Nephron (organoid): Measurements from ENCODE around the gene HYDIN.
A peak's percentile ranks its signal among the peaks of the same experiment; 100 is the strongest.

Experiments used
- H3K27ac Mint-ChIP-seq, 3 experiments: 2 replicates each; pipeline ENCODE4 v1.8.0; 2020; ENCODE audit warnings: mixed read lengths in 3 of 3, mild to moderate bottlenecking in 2 of 3, moderate library complexity in 1 of 3
- H3K27me3 Mint-ChIP-seq: 2 replicates; pipeline ENCODE4 v1.8.0; 2021; ENCODE audit warnings: low read depth, mild to moderate bottlenecking, moderate library complexity, mixed read lengths
- H3K36me3 Mint-ChIP-seq: 2 replicates; pipeline ENCODE4 v1.8.0; 2020; ENCODE audit warnings: low read depth, mixed read lengths
- H3K4me1 Mint-ChIP-seq: 2 replicates; pipeline ENCODE4 v1.8.0; 2020; ENCODE audit warnings: mixed read lengths
- H3K4me3 Mint-ChIP-seq, 3 experiments: 2 replicates each; pipeline ENCODE4 v1.8.0; 2020; ENCODE audit warnings: mild to moderate bottlenecking in 3 of 3, mixed read lengths in 3 of 3, moderate library complexity in 2 of 3
- H3K9me3 Mint-ChIP-seq: 2 replicates; pipeline ENCODE4 v1.8.0; 2020; ENCODE audit warnings: mixed read lengths
- TF ChIP-seq, protein P1 (sequence below), 3 experiments: fragments of 200-600 bp; sonication (generic); IDR thresholded peaks; one replicate each; pipeline ENCODE4 v1.5.0; 2021; ENCODE audit warnings: antibody characterized with exemption in 3 of 3; ENCODE audit not compliant: unreplicated experiment in 3 of 3

Gene HYDIN

DNA sequence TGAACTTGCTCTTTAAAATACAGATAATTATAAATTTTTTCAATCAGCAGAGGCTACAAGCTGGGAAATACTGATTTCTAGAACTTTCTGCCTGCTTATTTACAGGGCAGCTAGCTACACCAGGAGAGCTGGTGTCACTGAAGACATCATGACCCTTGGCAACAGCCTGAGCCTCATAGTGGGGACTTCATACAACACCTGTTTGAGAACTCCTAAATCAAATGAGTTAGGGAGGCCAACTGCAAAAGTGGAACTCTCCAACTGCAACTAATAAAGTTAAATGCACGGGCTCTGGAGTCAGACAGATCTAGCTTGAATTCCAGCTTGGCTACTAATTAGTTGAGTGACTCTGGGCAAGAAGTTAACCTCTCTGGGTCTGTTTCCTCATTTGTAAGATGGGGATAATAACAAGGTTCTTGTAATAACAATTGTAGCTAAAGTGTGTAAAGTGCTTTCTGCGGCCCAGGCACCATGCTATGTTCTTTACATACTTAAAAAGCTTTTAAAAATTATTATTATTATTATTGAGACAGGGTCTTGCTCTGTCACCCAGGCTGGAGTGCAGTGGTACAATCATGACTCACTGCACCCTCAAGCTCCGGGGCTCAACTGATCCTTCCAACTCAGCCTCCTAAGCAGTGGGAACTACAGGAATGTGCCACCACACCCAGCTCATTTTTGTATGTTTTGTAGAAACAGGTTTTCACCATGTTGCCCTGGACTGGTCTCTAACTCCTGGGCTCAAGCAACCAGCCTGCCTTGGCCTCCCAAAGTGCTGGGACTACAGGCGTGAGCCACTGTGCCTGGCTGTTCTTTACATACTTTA, 462.9 kb downstream of the HYDIN start:
- Mint-ChIP-seq H3K4me1 (peaks cover 66% of the 10 kb centered on the region), H3K36me3 (peaks cover 8% of the 10 kb centered on the region), H3K27me3 (no peaks in the 10 kb centered on the region), H3K4me3 (no peak overlapping the region), H3K27ac (peak overlapping the region in 2 of 3 experiments; percentile 33 to 59), H3K9me3 (no peaks in the 10 kb centered on the region)
- TF ChIP-seq, protein P1, sequence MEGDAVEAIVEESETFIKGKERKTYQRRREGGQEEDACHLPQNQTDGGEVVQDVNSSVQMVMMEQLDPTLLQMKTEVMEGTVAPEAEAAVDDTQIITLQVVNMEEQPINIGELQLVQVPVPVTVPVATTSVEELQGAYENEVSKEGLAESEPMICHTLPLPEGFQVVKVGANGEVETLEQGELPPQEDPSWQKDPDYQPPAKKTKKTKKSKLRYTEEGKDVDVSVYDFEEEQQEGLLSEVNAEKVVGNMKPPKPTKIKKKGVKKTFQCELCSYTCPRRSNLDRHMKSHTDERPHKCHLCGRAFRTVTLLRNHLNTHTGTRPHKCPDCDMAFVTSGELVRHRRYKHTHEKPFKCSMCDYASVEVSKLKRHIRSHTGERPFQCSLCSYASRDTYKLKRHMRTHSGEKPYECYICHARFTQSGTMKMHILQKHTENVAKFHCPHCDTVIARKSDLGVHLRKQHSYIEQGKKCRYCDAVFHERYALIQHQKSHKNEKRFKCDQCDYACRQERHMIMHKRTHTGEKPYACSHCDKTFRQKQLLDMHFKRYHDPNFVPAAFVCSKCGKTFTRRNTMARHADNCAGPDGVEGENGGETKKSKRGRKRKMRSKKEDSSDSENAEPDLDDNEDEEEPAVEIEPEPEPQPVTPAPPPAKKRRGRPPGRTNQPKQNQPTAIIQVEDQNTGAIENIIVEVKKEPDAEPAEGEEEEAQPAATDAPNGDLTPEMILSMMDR (IDR thresholded peaks at IDR 0.05; ENCODE audit: unreplicated experiment in 3 of 3) = no peak

DNA sequence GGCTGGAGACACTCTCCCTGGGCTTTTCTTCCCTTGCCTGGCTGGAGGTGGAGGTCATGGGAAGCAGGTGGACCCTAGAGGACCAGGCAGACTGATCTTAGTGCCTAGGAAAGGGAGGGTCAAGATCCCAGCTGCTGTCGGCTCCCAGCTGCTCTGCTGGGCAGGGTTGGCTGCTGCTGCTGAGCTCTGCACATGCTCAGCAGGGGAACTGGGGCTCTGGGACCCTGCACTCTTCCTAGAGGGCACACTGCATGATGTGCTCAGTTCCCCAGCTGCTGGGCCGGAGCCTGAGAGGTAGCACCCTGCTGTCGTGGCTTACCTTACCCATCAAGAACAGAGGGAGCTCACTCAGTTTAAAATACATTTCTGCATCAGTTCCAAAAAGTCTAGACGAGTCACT, 463.9 kb downstream of the HYDIN start:
- peaks cover 4% of the 10 kb centered on the region for H3K36me3 Mint-ChIP-seq
- no peak overlapping the region for H3K4me3 Mint-ChIP-seq
- TF ChIP-seq, protein P1 (IDR thresholded peaks at IDR 0.05; ENCODE audit: unreplicated experiment in 3 of 3) = no peak
- no peaks in the 10 kb centered on the region for H3K9me3 Mint-ChIP-seq
- H3K27ac Mint-ChIP-seq = peak overlapping the region in 2 of 3 experiments; percentile 41 to 59
- no peaks in the 10 kb centered on the region for H3K27me3 Mint-ChIP-seq
- peaks cover 66% of the 10 kb centered on the region for H3K4me1 Mint-ChIP-seq

DNA sequence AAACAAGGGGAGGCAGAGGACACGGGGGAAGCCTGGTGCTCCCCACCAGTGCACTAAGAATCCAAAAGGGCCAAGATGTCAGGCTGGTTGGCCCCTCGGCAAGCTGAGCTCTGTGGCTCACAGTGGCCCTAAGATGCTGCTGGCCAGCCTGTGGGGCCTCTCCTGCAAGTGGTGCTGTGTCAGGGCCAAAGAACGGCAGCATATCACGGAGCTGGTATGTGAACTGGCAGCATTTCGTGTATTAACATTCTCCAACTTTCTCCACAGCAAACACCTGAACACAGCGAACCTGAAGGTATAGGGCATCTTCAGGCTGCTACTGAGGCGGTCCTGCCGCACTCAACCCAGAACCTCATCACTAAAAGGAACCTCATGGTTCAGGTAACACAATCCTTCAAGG, 464.3 kb downstream of the HYDIN start:
- Mint-ChIP-seq H3K27me3 (no peaks in the 10 kb centered on the region), H3K27ac (peak overlapping the region in 2 of 3 experiments; percentile 49 to 59), H3K9me3 (no peaks in the 10 kb centered on the region), H3K36me3 (peaks cover 4% of the 10 kb centered on the region), H3K4me1 (peaks cover 69% of the 10 kb centered on the region), H3K4me3 (no peak overlapping the region)
- TF ChIP-seq, protein P1 (IDR thresholded peaks at IDR 0.05; ENCODE audit: unreplicated experiment in 3 of 3) = no peak

DNA sequence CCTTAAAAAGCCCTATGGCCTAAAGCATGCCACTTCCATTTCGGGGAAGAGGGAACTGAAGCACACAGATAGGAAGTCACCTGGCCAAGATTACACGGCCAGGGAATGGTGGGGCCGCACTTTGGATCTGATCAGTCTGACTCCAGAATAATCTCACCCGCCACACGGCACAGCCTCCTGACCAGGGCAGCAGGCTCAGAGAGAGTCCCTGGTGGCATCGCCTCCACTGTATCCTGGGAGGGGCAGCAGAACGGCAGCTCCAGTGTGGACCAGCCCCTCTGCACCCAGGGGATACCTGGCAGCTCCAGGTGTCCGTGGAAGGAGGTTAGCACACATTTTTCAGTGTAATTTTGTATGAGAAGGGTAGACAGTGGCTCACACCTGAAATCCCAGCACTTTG, 465.0 kb downstream of the HYDIN start:
- H3K9me3 Mint-ChIP-seq = no peaks in the 10 kb centered on the region
- peaks cover 3% of the 10 kb centered on the region for H3K27me3 Mint-ChIP-seq
- TF ChIP-seq, protein P1 (IDR thresholded peaks at IDR 0.05; ENCODE audit: unreplicated experiment in 3 of 3) = no peak
- H3K36me3 Mint-ChIP-seq = peaks cover 9% of the 10 kb centered on the region
- H3K27ac Mint-ChIP-seq = no peak overlapping the region
- H3K4me3 Mint-ChIP-seq = no peak overlapping the region
- peaks cover 68% of the 10 kb centered on the region for H3K4me1 Mint-ChIP-seq

DNA sequence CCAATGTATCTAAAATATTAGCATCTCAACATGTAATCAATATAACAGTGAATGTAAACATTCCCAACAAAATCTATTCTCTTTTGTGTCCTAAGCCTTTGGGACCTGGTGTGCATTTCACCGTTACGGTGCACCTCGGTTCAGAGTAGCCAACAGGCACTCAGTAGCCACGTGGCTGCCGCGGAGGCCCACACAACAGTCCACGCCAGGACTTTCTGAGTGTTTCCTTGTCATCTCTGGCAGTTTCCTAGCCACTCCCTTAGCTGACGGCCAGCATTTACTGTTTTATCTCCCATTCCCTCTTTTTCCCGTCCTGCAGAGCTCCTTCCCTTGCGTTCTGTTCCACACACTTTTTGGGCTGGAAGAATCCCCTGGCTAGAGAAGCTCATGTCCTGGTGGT, 465.9 kb downstream of the HYDIN start:
- peaks cover 68% of the 10 kb centered on the region for H3K4me1 Mint-ChIP-seq
- peaks cover 3% of the 10 kb centered on the region for H3K27me3 Mint-ChIP-seq
- no peaks in the 10 kb centered on the region for H3K9me3 Mint-ChIP-seq
- TF ChIP-seq, protein P1 (IDR thresholded peaks at IDR 0.05; ENCODE audit: unreplicated experiment in 3 of 3) = no peak
- H3K27ac Mint-ChIP-seq = no peak overlapping the region
- no peak overlapping the region for H3K4me3 Mint-ChIP-seq
- peaks cover 15% of the 10 kb centered on the region for H3K36me3 Mint-ChIP-seq

DNA sequence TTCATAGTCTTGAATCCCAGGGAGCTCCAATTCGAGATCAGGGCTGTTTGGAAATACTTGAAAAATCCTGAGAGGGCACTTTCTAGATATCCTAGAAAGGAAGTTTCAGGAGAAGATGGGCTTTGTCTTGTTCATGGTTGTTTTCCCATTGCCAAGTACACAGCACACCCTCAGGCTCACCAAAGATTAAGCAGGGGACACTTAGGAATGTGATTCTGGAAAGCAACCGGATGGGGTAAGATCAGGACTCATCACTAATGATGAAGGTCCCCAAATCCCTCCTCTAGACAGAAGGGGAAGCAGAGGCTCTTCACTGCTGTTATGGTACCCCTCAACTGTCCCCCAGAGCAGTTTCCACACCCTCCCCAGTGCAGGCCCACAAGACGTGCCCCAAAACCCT, 470.3 kb downstream of the HYDIN start:
- Mint-ChIP-seq H3K9me3 (no peaks in the 10 kb centered on the region), H3K27me3 (peaks cover 3% of the 10 kb centered on the region), H3K36me3 (peaks cover 32% of the 10 kb centered on the region), H3K27ac (peak overlapping the region; percentile 68 to 86 (median 84)), H3K4me1 (peaks cover 43% of the 10 kb centered on the region), H3K4me3 (no peak overlapping the region)
- TF ChIP-seq, protein P1 (IDR thresholded peaks at IDR 0.05; ENCODE audit: unreplicated experiment in 3 of 3) = no peak
